ENCODE results near the gene COL20A1. TPM values are rescaled to one million over a fixed set of nuclear protein-coding genes. Genes with fewer than 3 reads are reported as not detected.

Gene COL20A1
- polyA plus RNA-seq, 4 donors: 0.09 to 1.7 TPM; not detected in 2

GRCh38 chr20:63309261-63310071 lies 16.5 kb downstream of the COL20A1 start:
- Histone ChIP-seq H3K4me3 (ENCODE audit: low read depth in 1 of 3, low read length in 3 of 3) (no peak overlapping the region), H3K36me3 (ENCODE audit: control insufficient read depth in 3 of 3, insufficient read depth in 2 of 3, low read depth in 1 of 3, low read length in 3 of 3) (no peaks in the 10 kb centered on the region), H3K9me3 (ENCODE audit: control insufficient read depth in 2 of 2, insufficient read depth in 1 of 2, low read depth in 1 of 2, low read length in 1 of 2) (no peaks in the 10 kb centered on the region), H3K4me1 (ENCODE audit: control insufficient read depth in 3 of 3, insufficient read depth in 2 of 3, low read depth in 1 of 3, low read length in 2 of 3) (no peaks in the 10 kb centered on the region), H3K27me3 (ENCODE audit: control insufficient read depth in 3 of 3, insufficient read depth in 3 of 3, low read length in 3 of 3) (peaks cover 0 to 4% (median 0%) of the 10 kb centered on the region in 3 donors), H3K27ac (ENCODE audit: low read depth in 1 of 3, low read length in 2 of 3) (no peak overlapping the region)
- FAIRE-seq: no peak
- peak; percentile 8 to 51 for DNase-seq
- 44 to 53% (median 45%) methylated on average over 34 to 35 of the region's 35 CpGs for WGBS, 3 donors

GRCh38 chr20:63310265-63310991 lies 17.4 kb downstream of the COL20A1 start:
- FAIRE-seq: no peak
- 42 to 75% (median 60%) methylated on average over 19 to 20 of the region's 20 CpGs for WGBS, 3 donors

GRCh38 chr20:63311186-63311832 lies 18.3 kb downstream of the COL20A1 start:
- H3K36me3 ChIP-seq (ENCODE audit: control insufficient read depth in 3 of 3, insufficient read depth in 2 of 3, low read depth in 1 of 3, low read length in 3 of 3): no peaks in the 10 kb centered on the region
- no peak for DNase-seq
- H3K4me1 ChIP-seq (ENCODE audit: control insufficient read depth in 3 of 3, insufficient read depth in 2 of 3, low read depth in 1 of 3, low read length in 2 of 3): no peaks in the 10 kb centered on the region

More at GRCh38 chr20:63310265-63310991, 17.4 kb downstream of the COL20A1 start:
- H3K4me1 ChIP-seq (ENCODE audit: control insufficient read depth in 3 of 3, insufficient read depth in 2 of 3, low read depth in 1 of 3, low read length in 2 of 3): no peaks in the 10 kb centered on the region
- H3K9me3 ChIP-seq (ENCODE audit: control insufficient read depth in 2 of 2, insufficient read depth in 1 of 2, low read depth in 1 of 2, low read length in 1 of 2): no peaks in the 10 kb centered on the region
- DNase-seq: no peak
- H3K4me3 ChIP-seq (ENCODE audit: low read depth in 1 of 3, low read length in 3 of 3): no peak overlapping the region
- H3K36me3 ChIP-seq (ENCODE audit: control insufficient read depth in 3 of 3, insufficient read depth in 2 of 3, low read depth in 1 of 3, low read length in 3 of 3): no peaks in the 10 kb centered on the region
- no peak overlapping the region for H3K27ac ChIP-seq (ENCODE audit: low read depth in 1 of 3, low read length in 2 of 3)
- peaks cover 0 to 4% (median 0%) of the 10 kb centered on the region in 3 donors for H3K27me3 ChIP-seq (ENCODE audit: control insufficient read depth in 3 of 3, insufficient read depth in 3 of 3, low read length in 3 of 3)

GRCh38 chr20:63311833-63312243 lies 18.9 kb downstream of the COL20A1 start:
- H3K4me1 ChIP-seq (ENCODE audit: control insufficient read depth in 3 of 3, insufficient read depth in 2 of 3, low read depth in 1 of 3, low read length in 2 of 3): no peaks in the 10 kb centered on the region
- H3K27ac ChIP-seq (ENCODE audit: low read depth in 1 of 3, low read length in 2 of 3): no peak overlapping the region
- no peak for FAIRE-seq
- H3K27me3 ChIP-seq (ENCODE audit: control insufficient read depth in 3 of 3, insufficient read depth in 3 of 3, low read length in 3 of 3): no peaks in the 10 kb centered on the region
- no peaks in the 10 kb centered on the region for H3K36me3 ChIP-seq (ENCODE audit: control insufficient read depth in 3 of 3, insufficient read depth in 2 of 3, low read depth in 1 of 3, low read length in 3 of 3)
- H3K4me3 ChIP-seq (ENCODE audit: low read depth in 1 of 3, low read length in 3 of 3): no peak overlapping the region
- DNase-seq: no peak
- H3K9me3 ChIP-seq (ENCODE audit: control insufficient read depth in 2 of 2, insufficient read depth in 1 of 2, low read depth in 1 of 2, low read length in 1 of 2): no peaks in the 10 kb centered on the region
- WGBS, 3 donors: 47 to 70% (median 57%) methylated on average over 16 to 18 of the region's 18 CpGs

More at GRCh38 chr20:63311186-63311832, 18.3 kb downstream of the COL20A1 start:
- Histone ChIP-seq H3K4me3 (ENCODE audit: low read depth in 1 of 3, low read length in 3 of 3) (no peak overlapping the region), H3K27ac (ENCODE audit: low read depth in 1 of 3, low read length in 2 of 3) (no peak overlapping the region), H3K9me3 (ENCODE audit: control insufficient read depth in 2 of 2, insufficient read depth in 1 of 2, low read depth in 1 of 2, low read length in 1 of 2) (no peaks in the 10 kb centered on the region), H3K27me3 (ENCODE audit: control insufficient read depth in 3 of 3, insufficient read depth in 3 of 3, low read length in 3 of 3) (no peaks in the 10 kb centered on the region)
- FAIRE-seq: no peak
- WGBS, 3 donors: 66 to 86% (median 74%) methylated on average over 28 to 29 of the region's 29 CpGs

GRCh38 chr20:63312273-63312672 lies 19.3 kb downstream of the COL20A1 start:
- Histone ChIP-seq H3K9me3 (ENCODE audit: control insufficient read depth in 2 of 2, insufficient read depth in 1 of 2, low read depth in 1 of 2, low read length in 1 of 2) (no peaks in the 10 kb centered on the region), H3K36me3 (ENCODE audit: control insufficient read depth in 3 of 3, insufficient read depth in 2 of 3, low read depth in 1 of 3, low read length in 3 of 3) (no peaks in the 10 kb centered on the region), H3K4me1 (ENCODE audit: control insufficient read depth in 3 of 3, insufficient read depth in 2 of 3, low read depth in 1 of 3, low read length in 2 of 3) (no peaks in the 10 kb centered on the region), H3K27me3 (ENCODE audit: control insufficient read depth in 3 of 3, insufficient read depth in 3 of 3, low read length in 3 of 3) (no peaks in the 10 kb centered on the region), H3K4me3 (ENCODE audit: low read depth in 1 of 3, low read length in 3 of 3) (no peak overlapping the region), H3K27ac (ENCODE audit: low read depth in 1 of 3, low read length in 2 of 3) (no peak overlapping the region)
- WGBS, 3 donors: 35 to 53% (median 48%) methylated on average over 9 of the region's 9 CpGs
- no peak for FAIRE-seq
- DNase-seq: no peak

- H3K4me3 ChIP-seq (ENCODE audit: low read depth in 1 of 3, low read length in 3 of 3): no peak overlapping the region
- FAIRE-seq (no peak), DNase-seq (no peak)
- 70 to 75% (median 71%) methylated on average over 19 to 22 of the region's 22 CpGs for WGBS, 3 donors
- H3K27ac ChIP-seq (ENCODE audit: low read depth in 1 of 3, low read length in 2 of 3): no peak overlapping the region
- no peaks in the 10 kb centered on the region for H3K27me3 ChIP-seq (ENCODE audit: control insufficient read depth in 3 of 3, insufficient read depth in 3 of 3, low read length in 3 of 3)
- no peaks in the 10 kb centered on the region for H3K9me3 ChIP-seq (ENCODE audit: control insufficient read depth in 2 of 2, insufficient read depth in 1 of 2, low read depth in 1 of 2, low read length in 1 of 2)
- H3K36me3 ChIP-seq (ENCODE audit: control insufficient read depth in 3 of 3, insufficient read depth in 2 of 3, low read depth in 1 of 3, low read length in 3 of 3): no peaks in the 10 kb centered on the region
- no peaks in the 10 kb centered on the region for H3K4me1 ChIP-seq (ENCODE audit: control insufficient read depth in 3 of 3, insufficient read depth in 2 of 3, low read depth in 1 of 3, low read length in 2 of 3)
These were observed 19.8 kb downstream of the COL20A1 start for GRCh38 chr20:63312690-63313348.

GRCh38 chr20:63313349-63314014 lies 20.5 kb downstream of the COL20A1 start:
- Histone ChIP-seq H3K27ac (ENCODE audit: low read depth in 1 of 3, low read length in 2 of 3) (no peak overlapping the region), H3K4me1 (ENCODE audit: control insufficient read depth in 3 of 3, insufficient read depth in 2 of 3, low read depth in 1 of 3, low read length in 2 of 3) (no peaks in the 10 kb centered on the region), H3K9me3 (ENCODE audit: control insufficient read depth in 2 of 2, insufficient read depth in 1 of 2, low read depth in 1 of 2, low read length in 1 of 2) (no peaks in the 10 kb centered on the region), H3K36me3 (ENCODE audit: control insufficient read depth in 3 of 3, insufficient read depth in 2 of 3, low read depth in 1 of 3, low read length in 3 of 3) (no peaks in the 10 kb centered on the region), H3K27me3 (ENCODE audit: control insufficient read depth in 3 of 3, insufficient read depth in 3 of 3, low read length in 3 of 3) (no peaks in the 10 kb centered on the region), H3K4me3 (ENCODE audit: low read depth in 1 of 3, low read length in 3 of 3) (no peak overlapping the region)
- WGBS, 3 donors: 50 to 77% (median 55%) methylated on average over 22 to 25 of the region's 25 CpGs
- FAIRE-seq (no peak), DNase-seq (no peak)
